Type B pancreatic cell (in vitro differentiated cells): ENCODE data around the gene PGM5. TPM values are rescaled to one million over a fixed set of nuclear protein-coding genes. Genes with fewer than 3 reads are reported as not detected.

ENCODE experiments used
- DNase-seq: peaks from one replicate; pipeline ENCODE4 v3.0.0; 2021; ENCODE audit warnings: mixed read lengths; ENCODE audit not compliant: unreplicated experiment; ENCODE audit errors: extremely low spot score
- H3K27ac Mint-ChIP-seq: 2 replicates; pipeline ENCODE4 v1.8.0; 2021; ENCODE audit warnings: mild to moderate bottlenecking, mixed read lengths
- H3K27me3 Mint-ChIP-seq: 2 replicates; pipeline ENCODE4 v1.8.0; 2021; ENCODE audit warnings: mixed read lengths
- H3K36me3 Mint-ChIP-seq: 2 replicates; pipeline ENCODE4 v1.8.0; 2021; ENCODE audit warnings: mixed read lengths
- H3K4me1 Mint-ChIP-seq: one replicate; pipeline ENCODE4 v1.8.0; 2021; ENCODE audit warnings: mixed read lengths; ENCODE audit not compliant: unreplicated experiment
- H3K4me3 Mint-ChIP-seq: 2 replicates; pipeline ENCODE4 v1.8.0; 2021; ENCODE audit warnings: mild to moderate bottlenecking, mixed read lengths
- H3K9me3 Mint-ChIP-seq: 2 replicates; pipeline ENCODE4 v1.8.0; 2021; ENCODE audit warnings: mixed read lengths
- total RNA-seq: library from RNA; stranded (reverse); gene quantifications from 2 replicates; pipeline ENCODE4 v1.2.1, GENCODE V29; 2021; ENCODE audit warnings: low replicate concordance
- TF ChIP-seq, protein P1 (sequence below): fragments of 200-600 bp; sonication (generic); conservative IDR thresholded peaks from 2 replicates; pipeline ENCODE4 v1.5.0; 2021; ENCODE audit warnings: antibody characterized with exemption, mild to moderate bottlenecking

Gene PGM5
- total RNA-seq, 1 donor from 2014 or later: 21.2 TPM

- peaks cover 4% of the 10 kb centered on the region for H3K27me3 Mint-ChIP-seq
- H3K4me3 Mint-ChIP-seq: no peak overlapping the region
- no peak for DNase-seq
- no peak overlapping the region for H3K27ac Mint-ChIP-seq
- no peaks in the 10 kb centered on the region for H3K4me1 Mint-ChIP-seq
- H3K9me3 Mint-ChIP-seq: peaks cover 6% of the 10 kb centered on the region
- TF ChIP-seq, protein P1, sequence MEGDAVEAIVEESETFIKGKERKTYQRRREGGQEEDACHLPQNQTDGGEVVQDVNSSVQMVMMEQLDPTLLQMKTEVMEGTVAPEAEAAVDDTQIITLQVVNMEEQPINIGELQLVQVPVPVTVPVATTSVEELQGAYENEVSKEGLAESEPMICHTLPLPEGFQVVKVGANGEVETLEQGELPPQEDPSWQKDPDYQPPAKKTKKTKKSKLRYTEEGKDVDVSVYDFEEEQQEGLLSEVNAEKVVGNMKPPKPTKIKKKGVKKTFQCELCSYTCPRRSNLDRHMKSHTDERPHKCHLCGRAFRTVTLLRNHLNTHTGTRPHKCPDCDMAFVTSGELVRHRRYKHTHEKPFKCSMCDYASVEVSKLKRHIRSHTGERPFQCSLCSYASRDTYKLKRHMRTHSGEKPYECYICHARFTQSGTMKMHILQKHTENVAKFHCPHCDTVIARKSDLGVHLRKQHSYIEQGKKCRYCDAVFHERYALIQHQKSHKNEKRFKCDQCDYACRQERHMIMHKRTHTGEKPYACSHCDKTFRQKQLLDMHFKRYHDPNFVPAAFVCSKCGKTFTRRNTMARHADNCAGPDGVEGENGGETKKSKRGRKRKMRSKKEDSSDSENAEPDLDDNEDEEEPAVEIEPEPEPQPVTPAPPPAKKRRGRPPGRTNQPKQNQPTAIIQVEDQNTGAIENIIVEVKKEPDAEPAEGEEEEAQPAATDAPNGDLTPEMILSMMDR: no peak
- H3K36me3 Mint-ChIP-seq: peaks cover 3% of the 10 kb centered on the region
Observed at GRCh38 chr9:68462105-68462775, 105.8 kb downstream of the PGM5 start.

DNA sequence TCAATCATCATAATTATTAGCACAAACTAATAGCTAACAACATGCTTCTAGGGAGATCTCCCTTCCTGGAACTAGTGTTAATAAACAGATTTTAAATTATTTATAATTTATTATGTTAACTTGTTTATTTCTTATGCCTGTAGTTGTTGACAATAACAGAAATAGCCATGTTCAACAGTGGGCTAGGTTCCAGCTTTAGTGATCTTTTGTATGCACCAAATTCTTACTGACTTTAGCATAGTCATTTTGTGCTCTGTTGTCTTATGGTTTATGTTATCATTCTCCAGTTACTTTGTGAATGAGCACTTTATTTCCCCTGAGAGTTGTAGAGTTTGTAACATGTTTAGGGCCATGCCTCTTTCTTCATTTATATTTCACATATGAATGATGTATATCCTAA is 113.7 kb downstream of the PGM5 start:
- no peaks in the 10 kb centered on the region for H3K4me1 Mint-ChIP-seq
- H3K27ac Mint-ChIP-seq: no peak overlapping the region
- no peak for DNase-seq
- no peak overlapping the region for H3K4me3 Mint-ChIP-seq
- H3K27me3 Mint-ChIP-seq: peaks cover 4% of the 10 kb centered on the region
- TF ChIP-seq, protein P1: no peak
- peaks cover 6% of the 10 kb centered on the region for H3K9me3 Mint-ChIP-seq
- H3K36me3 Mint-ChIP-seq: peaks cover 3% of the 10 kb centered on the region

- H3K4me1 Mint-ChIP-seq: no peaks in the 10 kb centered on the region
- H3K27ac Mint-ChIP-seq: no peak overlapping the region
- H3K36me3 Mint-ChIP-seq: no peaks in the 10 kb centered on the region
- DNase-seq: no peak
- H3K27me3 Mint-ChIP-seq: peaks cover 4% of the 10 kb centered on the region
- peaks cover 6% of the 10 kb centered on the region for H3K9me3 Mint-ChIP-seq
- TF ChIP-seq, protein P1: no peak
- no peak overlapping the region for H3K4me3 Mint-ChIP-seq
Observed at GRCh38 chr9:68470634-68471033, 114.2 kb downstream of the PGM5 start.

- DNase-seq: no peak
- no peak overlapping the region for H3K4me3 Mint-ChIP-seq
- no peak overlapping the region for H3K27ac Mint-ChIP-seq
- no peaks in the 10 kb centered on the region for H3K36me3 Mint-ChIP-seq
- no peaks in the 10 kb centered on the region for H3K27me3 Mint-ChIP-seq
- no peaks in the 10 kb centered on the region for H3K9me3 Mint-ChIP-seq
- peaks cover 12% of the 10 kb centered on the region for H3K4me1 Mint-ChIP-seq
- TF ChIP-seq, protein P1: no peak
Observed at GRCh38 chr9:68472119-68472518, 115.7 kb downstream of the PGM5 start.

DNA sequence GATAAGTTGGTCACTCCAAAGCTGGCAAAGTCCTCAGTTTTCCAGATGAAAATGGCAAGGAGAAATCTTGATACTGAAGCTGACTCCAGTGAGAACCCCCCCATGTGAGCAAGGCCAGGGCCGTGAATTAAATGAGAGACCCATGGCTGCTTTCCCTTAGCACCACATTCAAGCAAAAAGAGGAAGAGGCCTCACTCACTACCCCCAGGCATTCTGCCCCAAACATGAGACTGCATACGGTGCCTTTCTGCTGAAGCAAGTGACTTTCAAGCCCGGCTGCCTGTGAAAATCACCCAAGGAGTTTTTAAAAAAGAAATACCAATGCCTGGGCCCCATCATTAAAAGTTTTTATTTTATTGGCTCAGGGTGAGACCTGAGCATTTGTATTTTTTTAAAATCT is 117.4 kb downstream of the PGM5 start:
- TF ChIP-seq, protein P1: no peak
- Mint-ChIP-seq H3K36me3 (no peaks in the 10 kb centered on the region), H3K27ac (no peak overlapping the region), H3K27me3 (no peaks in the 10 kb centered on the region), H3K9me3 (no peaks in the 10 kb centered on the region), H3K4me1 (peaks cover 16% of the 10 kb centered on the region), H3K4me3 (no peak overlapping the region)
- no peak for DNase-seq
